DOHH2 (cell line): ENCODE results near the gene MIA.

Source experiments
- H3F3A ChIP-seq: fragments of 200-600 bp; sonication (generic), shearing (Covaris generic); 2 replicates; pipeline ENCODE4 v1.6.0; 2016; ENCODE audit warnings: antibody characterized with exemption, mild to moderate bottlenecking; ENCODE audit not compliant: control insufficient read depth, insufficient read depth
- H3K27ac ChIP-seq: fragments of 200-600 bp; sonication (generic); 2 replicates; pipeline ENCODE4 v1.5.1; 2014; ENCODE audit warnings: low read depth, mild to moderate bottlenecking, low read length, moderate library complexity
- H3K27me3 ChIP-seq: fragments of 200-600 bp; sonication (generic); 2 replicates; pipeline ENCODE4 v1.6.1; 2014; ENCODE audit warnings: mild to moderate bottlenecking, low read length, mixed read lengths; ENCODE audit not compliant: control insufficient read depth
- H3K36me3 ChIP-seq: fragments of 200-600 bp; sonication (generic); 2 replicates; pipeline ENCODE4 v1.6.1; 2014; ENCODE audit warnings: mild to moderate bottlenecking, low read length, moderate library complexity, mixed read lengths; ENCODE audit not compliant: control insufficient read depth
- H3K4me1 ChIP-seq: fragments of 200-600 bp; sonication (generic); 2 replicates; pipeline ENCODE4 v1.6.1; 2014; ENCODE audit warnings: mild to moderate bottlenecking, low read length, mixed read lengths; ENCODE audit not compliant: control insufficient read depth
- H3K4me2 ChIP-seq: fragments of 200-600 bp; sonication (generic); 2 replicates; pipeline ENCODE4 v1.6.0; 2014; ENCODE audit warnings: mild to moderate bottlenecking, low read length, moderate library complexity
- H3K4me3 ChIP-seq: fragments of 200-600 bp; sonication (generic); 2 replicates; pipeline ENCODE4 v1.5.1; 2014; ENCODE audit warnings: mild to moderate bottlenecking, low read length, mixed read lengths
- H3K79me2 ChIP-seq: fragments of 200-600 bp; sonication (generic); 2 replicates; pipeline ENCODE4 v1.6.1; 2014; ENCODE audit warnings: mild to moderate bottlenecking, low read length, mixed read lengths; ENCODE audit not compliant: control insufficient read depth
- H3K9me2 ChIP-seq: fragments of 200-600 bp; sonication (generic); replicated peaks from 2 replicates; pipeline ENCODE4 v1.6.1; 2014; ENCODE audit warnings: mild to moderate bottlenecking, low read length, mixed read lengths; ENCODE audit not compliant: control insufficient read depth
- H3K9me3 ChIP-seq: fragments of 200-600 bp; sonication (generic); 2 replicates; pipeline ENCODE4 v1.6.1; 2014; ENCODE audit warnings: antibody characterized with exemption, low read length, mixed read lengths; ENCODE audit not compliant: control insufficient read depth, insufficient read depth
- H4K20me1 ChIP-seq: fragments of 200-600 bp; sonication (generic); 2 replicates; pipeline ENCODE4 v1.6.0; 2014; ENCODE audit warnings: low read depth, mild to moderate bottlenecking, antibody characterized with exemption, low read length, moderate library complexity; ENCODE audit not compliant: control insufficient read depth, insufficient read depth
- CTCF ChIP-seq: fragments of 200-600 bp; sonication (generic); IDR thresholded peaks from one replicate; pipeline ENCODE4 v1.5.1; 2014; ENCODE audit warnings: antibody characterized with exemption, mild to moderate bottlenecking, low read depth, low read length; ENCODE audit not compliant: poor library complexity, severe bottlenecking
- EZH2phosphoT487 ChIP-seq: fragments of 200-600 bp; sonication (generic); IDR thresholded peaks from 2 replicates; pipeline ENCODE4 v1.6.1; 2017; ENCODE audit warnings: borderline replicate concordance, mild to moderate bottlenecking, antibody characterized with exemption, low read length, moderate library complexity, mixed read lengths

Gene MIA

GRCh38 chr19:40745402-40745780, 29.9 kb upstream of the MIA start:
- Histone ChIP-seq H3K4me2 (no peak overlapping the region), H4K20me1 (no peaks in the 10 kb centered on the region), H3K27me3 (no peaks in the 10 kb centered on the region), H3K79me2 (peaks cover 24% of the 10 kb centered on the region), H3K9me3 (no peaks in the 10 kb centered on the region), H3K36me3 (peaks cover 10% of the 10 kb centered on the region; the same call in 1 of the 2 replicates), H3K4me3 (no peak overlapping the region), H3K4me1 (peaks cover 22% of the 10 kb centered on the region), H3F3A (no peaks in the 10 kb centered on the region), H3K9me2 (no peaks in the 10 kb centered on the region), H3K27ac (no peak overlapping the region)
- TF ChIP-seq EZH2phosphoT487 = no peak
- no peak for TF ChIP-seq CTCF

- Histone ChIP-seq H3K9me3 (no peaks in the 10 kb centered on the region), H3K79me2 (peaks cover 40% of the 10 kb centered on the region), H3K9me2 (no peaks in the 10 kb centered on the region), H4K20me1 (peaks cover 2% of the 10 kb centered on the region; the same call in 1 of the 2 replicates), H3K4me1 (peaks cover 25% of the 10 kb centered on the region), H3K27me3 (no peaks in the 10 kb centered on the region), H3K36me3 (peaks cover 25% of the 10 kb centered on the region), H3F3A (no peaks in the 10 kb centered on the region), H3K27ac (no peak overlapping the region), H3K4me2 (peak overlapping the region; percentile 93; the same call in 1 of the 2 replicates), H3K4me3 (no peak overlapping the region)
- TF ChIP-seq EZH2phosphoT487 = no peak
- no peak for TF ChIP-seq CTCF
Measured at GRCh38 chr19:40747536-40747935, 27.8 kb upstream of the MIA start.

DNA sequence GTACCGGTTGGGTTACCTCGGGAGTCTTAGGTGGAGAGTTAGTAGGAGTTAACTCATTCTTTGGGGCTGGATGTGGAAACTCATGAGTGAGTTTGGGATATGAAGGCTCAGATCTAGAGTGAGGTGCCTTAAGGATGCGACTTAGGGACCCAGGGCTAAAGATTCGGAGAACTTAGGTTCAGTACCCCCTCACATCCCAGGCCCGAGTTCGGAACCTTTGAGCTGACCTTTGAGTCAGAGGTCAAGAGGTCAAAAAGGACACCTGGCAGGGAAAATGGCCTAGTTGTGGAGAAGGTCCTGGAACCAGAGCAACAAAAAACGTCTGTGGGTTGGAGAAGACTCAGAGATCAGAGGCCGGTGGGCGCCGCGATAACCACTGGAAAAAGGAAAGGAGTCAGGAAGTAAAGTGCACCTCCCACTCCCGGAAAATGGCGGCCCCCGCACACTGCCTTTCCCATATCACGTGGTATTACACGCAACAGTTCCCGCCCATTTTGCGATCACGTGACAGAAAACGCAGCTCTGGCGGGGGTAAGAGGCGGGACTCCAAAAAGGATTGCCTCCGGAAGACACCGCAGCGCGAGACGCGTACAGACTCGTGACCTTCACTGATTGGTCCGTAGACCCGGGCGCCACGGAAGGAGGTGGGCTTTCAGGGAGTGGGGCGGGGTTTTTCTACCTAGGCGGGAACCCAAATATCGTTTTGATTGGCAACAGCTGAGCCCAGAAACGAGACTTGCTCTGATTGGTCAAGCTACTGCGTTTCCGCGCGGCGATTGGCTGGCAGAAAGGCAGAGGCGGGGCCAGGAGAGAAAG, 25.1 kb upstream of the MIA start, which contains the start of gene ACTMAP:
ACTMAP (minus strand) TSS at position 420 of the 816 bp plus-strand sequence. CDS start 674 bp downstream, outside the sequence.
- peaks cover 67% of the 10 kb centered on the region for H3K79me2 ChIP-seq
- peak within 1 kb of the TSS; percentile 81 for H3K27ac ChIP-seq
- TF ChIP-seq CTCF = no peak
- no peak for TF ChIP-seq EZH2phosphoT487

More for the DNA sequence above, 25.1 kb upstream of the MIA start, which contains the start of gene ACTMAP:
- peaks cover 46% of the 10 kb centered on the region for H3K36me3 ChIP-seq
- no peaks in the 10 kb centered on the region for H3K27me3 ChIP-seq
- H3K9me2 ChIP-seq = no peaks in the 10 kb centered on the region
- peaks cover 46% of the 10 kb centered on the region for H3K4me1 ChIP-seq
- H3K4me3 ChIP-seq = peak within 1 kb of the TSS; percentile 96
- peaks cover 17% of the 10 kb centered on the region for H4K20me1 ChIP-seq
- no peaks in the 10 kb centered on the region for H3F3A ChIP-seq
- H3K4me2 ChIP-seq = peak within 1 kb of the TSS; percentile 93
- H3K9me3 ChIP-seq = no peaks in the 10 kb centered on the region
